GM18907 (cell line): ENCODE measurements around the gene SCARF2.

ENCODE experiments used
- ATAC-seq: cut with Tn5 transposase; IDR thresholded peaks from one replicate; pipeline ENCODE4 v1.9.1; 2021; ENCODE audit warnings: mild to moderate bottlenecking, moderate library complexity; ENCODE audit not compliant: unreplicated experiment

SCARF2 gene

DNA sequence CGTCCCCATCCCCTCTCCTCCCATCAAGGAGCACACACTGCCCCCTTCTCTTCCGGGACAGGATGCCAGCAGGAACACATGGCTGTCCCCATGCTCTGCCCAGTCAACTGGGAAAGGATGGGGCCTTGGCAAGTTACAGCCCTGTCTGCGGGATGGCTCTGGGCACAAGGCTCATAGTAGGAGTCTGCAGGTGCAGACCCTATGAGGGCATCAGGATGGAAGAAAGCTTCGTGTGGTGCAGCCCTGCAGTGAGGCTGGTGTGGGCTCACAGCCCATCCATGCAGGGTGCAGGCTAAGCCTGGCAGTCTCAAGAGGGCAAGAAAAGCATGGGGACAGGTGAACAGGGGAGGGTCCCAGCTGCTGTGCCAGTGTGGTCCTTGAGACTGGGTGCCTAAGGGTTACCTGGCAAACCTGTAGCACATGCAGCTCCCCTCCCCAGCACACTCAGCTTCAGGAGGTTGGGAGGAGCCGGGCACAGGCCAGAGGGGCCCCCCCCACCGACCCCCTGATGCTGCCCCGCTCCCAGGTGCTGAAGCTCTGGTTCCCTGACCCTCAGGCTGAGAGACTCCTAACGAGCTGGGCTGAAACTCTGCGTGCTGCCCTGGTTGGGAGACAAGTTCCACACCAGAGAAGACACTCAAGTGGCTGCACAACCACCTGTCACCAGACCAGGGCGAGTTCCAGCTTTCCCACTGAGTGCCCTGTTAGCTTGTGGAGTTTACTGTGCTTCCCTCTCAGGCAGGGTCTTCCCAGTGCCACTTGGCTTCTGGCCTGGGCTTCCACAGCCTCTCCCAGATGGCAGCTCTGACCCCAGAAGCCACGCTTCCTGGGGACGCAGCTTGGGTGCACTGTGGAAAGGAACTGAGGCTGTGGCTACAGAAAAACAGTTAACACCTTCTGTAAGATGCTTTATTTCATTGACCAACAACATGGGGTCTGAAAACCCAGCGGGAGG lies 3.3 kb upstream of the SCARF2 start:
- ATAC-seq, result no peak

GRCh38 chr22:20439928-20440575 lies 2.4 kb upstream of the SCARF2 start:
- ATAC-seq, result no peak

DNA sequence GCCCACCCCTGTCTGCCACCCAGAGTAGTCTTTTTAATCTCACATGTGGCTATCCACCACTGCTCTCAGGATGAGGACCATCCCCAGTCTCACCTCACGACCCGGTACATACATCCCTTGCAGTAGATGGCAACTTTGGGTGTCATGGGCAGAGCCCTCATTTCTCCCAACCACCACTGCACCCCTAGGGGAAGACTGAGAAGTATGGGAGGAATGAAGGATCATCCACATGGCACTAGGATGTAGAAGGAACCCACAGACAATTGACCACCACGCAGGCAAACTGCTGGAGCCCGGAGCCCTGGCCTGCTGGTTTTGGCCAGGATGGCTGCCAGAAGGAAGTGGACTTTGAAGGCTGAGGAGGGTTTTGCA lies 1.9 kb upstream of the SCARF2 start:
- no peak for ATAC-seq

- no peak for ATAC-seq
Measured at GRCh38 chr22:20438678-20439492, 1.3 kb upstream of the SCARF2 start.

DNA sequence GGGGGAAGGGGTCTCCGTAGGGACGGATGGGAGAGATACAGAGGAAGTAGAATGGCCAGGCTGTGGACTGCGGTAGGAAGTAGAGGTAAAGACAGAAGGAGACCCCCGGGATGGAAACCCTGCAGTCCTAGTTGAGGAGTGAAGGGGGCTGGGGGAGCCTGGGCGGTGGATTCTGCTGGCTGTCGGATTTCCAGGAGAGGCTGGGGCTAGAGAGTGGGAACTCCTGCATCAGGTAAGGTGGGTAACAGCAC lies 727 bp upstream of the SCARF2 start:
- ATAC-seq, result no peak

GRCh38 chr22:20436768-20437612 lies 635 bp downstream of the SCARF2 start:
- ATAC-seq, result no peak

GRCh38 chr22:20436307-20436767 lies 1.3 kb downstream of the SCARF2 start:
- no peak for ATAC-seq

DNA sequence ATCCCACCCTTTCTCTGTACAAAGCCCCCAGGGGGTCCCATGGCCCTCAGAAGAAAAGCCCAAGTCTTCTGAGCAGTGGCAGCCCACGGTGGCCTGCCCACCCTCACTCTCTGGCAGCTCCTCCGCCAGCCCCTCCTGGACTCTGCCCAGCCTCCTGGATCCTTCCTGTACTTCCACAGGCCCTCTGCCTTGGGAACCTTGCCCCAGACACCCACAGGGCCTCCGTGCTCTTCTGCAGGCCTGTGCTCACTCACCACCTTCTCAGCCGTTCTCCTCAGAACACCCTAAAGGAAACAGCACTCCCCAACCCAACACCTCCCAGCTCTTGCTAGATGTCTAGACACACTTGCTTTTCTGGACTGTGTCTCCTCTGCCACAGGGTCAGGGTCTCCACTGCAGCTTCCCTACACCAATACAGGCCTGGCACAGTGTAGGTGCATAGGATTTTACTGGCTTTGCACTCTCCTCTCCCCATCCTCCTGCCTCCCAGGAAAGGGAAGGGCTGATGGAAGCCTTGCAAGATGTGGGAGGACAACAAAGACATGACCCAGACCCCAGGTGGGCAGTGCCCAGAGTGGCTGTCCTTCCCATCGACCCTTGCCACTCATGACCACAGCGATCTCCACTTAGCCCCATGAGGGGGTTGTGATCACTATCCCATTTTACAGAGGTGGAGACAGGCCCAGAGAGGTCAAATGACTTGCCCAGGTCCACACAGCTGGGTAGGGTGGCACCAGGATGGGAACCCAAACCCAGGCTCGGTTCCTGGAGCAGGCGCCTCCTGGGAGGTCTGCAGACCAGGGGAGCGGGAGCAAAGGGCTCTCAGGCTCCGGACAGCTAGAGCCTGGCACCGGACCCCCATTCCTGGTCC lies 2.0 kb downstream of the SCARF2 start:
- no peak for ATAC-seq

- no peak for ATAC-seq
Measured at GRCh38 chr22:20434773-20435172, 2.9 kb downstream of the SCARF2 start.

DNA sequence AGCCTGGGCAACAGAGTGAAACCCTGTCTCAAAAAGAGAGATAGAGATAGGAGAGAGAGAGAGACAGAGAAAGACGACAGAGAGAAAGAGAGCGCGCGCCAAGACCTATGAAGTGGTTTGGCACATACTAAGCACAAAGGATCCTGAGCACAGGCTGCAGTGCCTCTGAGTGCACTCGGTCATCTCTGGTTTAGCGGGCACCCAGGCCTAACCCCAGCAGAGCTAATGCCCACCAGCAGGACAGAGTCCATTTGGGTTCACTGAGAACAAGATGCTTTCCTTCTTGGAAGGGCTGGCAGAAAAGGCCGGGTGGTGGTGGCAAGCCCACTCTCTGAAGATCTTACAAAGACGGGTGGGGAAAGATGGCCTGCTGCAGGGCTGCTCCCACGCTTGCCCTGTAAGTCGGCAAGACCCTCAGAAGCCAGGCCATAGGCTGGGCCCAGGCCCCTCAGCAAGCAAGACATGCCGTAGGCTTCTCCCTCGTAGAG lies 3.3 kb downstream of the SCARF2 start:
- ATAC-seq, result no peak

DNA sequence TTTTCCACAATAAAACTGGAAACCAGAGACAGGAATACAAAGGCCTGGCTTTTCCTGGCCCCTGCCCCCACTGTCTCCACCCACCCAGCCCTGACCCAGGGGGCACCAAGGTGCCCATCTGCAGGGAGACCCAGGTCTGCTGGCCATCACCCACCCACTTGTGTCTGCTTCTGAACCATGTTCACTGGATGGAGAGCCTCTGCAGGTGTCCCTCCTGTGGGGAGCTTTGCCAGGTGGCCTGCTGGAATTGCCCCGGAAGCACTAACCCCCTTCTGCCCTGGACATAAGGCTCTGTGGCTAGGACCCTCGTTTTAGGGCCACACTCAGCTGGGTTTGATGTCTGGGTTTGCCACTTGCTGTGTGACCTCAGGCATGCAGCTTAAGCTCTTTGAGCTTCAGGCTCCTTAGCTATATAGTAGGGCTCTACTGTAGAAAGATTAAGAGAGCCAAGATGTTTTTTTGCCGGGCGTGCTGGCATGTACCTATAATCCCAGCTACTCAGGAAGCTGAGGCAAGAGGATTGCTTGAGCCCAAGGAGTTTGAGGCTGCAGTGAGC lies 3.9 kb downstream of the SCARF2 start:
- no peak for ATAC-seq

- no peak for ATAC-seq
Measured at GRCh38 chr22:20433191-20433590, 4.4 kb downstream of the SCARF2 start.

GRCh38 chr22:20432244-20432686 lies 5.4 kb downstream of the SCARF2 start:
- ATAC-seq, result no peak

DNA sequence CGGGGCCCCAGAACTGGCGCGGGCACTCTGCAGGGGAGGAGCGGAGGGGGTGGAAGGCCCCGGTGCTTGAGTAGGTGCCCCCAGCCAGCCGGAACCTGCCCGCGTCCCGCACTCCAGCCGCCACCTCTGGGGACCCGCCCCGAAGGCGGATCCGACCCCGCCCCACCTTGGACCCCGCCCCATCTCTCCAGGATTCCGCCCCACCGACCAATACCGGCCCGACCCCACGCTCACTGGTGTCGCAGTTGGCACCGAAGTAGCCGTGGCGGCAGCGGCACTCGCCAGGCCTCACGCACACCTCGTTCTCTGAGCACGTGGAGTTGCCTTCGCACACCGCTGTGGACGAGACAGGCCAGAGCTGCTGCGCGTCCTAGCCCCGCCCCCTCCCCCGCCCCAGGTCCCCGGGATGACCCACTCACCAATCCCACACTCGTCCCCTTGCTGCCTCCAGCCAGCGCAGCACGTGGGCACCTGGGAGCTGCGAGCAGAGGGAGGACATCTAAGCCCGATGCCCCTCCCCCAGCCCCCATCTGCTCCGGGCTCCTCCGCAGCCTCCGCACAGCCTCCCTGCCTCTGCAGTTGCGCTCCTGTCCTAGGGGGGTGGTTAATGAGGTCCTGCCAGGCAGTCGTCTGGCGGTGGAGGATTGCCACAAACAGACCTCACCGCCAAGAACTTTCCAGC lies 6.0 kb downstream of the SCARF2 start:
- no peak for ATAC-seq

- no peak for ATAC-seq
Measured at GRCh38 chr22:20430720-20431510, 6.7 kb downstream of the SCARF2 start.

GRCh38 chr22:20430101-20430719 lies 7.4 kb downstream of the SCARF2 start:
- ATAC-seq, result no peak
